Adrenal gland (tissue), 5 donors: Measurements from ENCODE around the gene RNF166.

Source experiments
- CTCF ChIP-seq, 6 experiments: fragments of 450-650 bp in 4 of 6; fragments of 200-600 bp in 2 of 6; sonication (generic) in 1 of 6; IDR thresholded peaks; 1 replicate in 5 of 6; 2 replicates in 1 of 6; pipeline versions ENCODE4 v1.5.1 to v1.8.0; 2016 to 2021; ENCODE audit warnings: antibody characterized with exemption in 6 of 6, mild to moderate bottlenecking in 2 of 6, moderate library complexity in 1 of 6
- POLR2A ChIP-seq, 2 donors: fragments of 450-650 bp; IDR thresholded peaks; one replicate each; pipeline ENCODE4 v1.6.1; 2017; ENCODE audit warnings: antibody characterized with exemption in 2 of 2, mild to moderate bottlenecking in 2 of 2, moderate library complexity in 1 of 2
- donor health status: DM: no; HTN: no; CAD: no.

- TF ChIP-seq CTCF (IDR thresholded peaks at IDR 0.05) (no peak), POLR2A (IDR thresholded peaks at IDR 0.05) (no peak)
Measured at GRCh38 chr16:88651276-88651988, 54.8 kb downstream of the RNF166 start.
